Activated naive CD4-positive, alpha-beta T cell (primary cell): ENCODE results near the gene RAI14.

ENCODE experiments used
- DNase-seq, 4 experiments: peaks; one replicate each; lab custom pipeline; 2025; lab: John Stamatoyannopoulos, UW

The RAI14 gene

GRCh38 chr5:34656001-34656699 lies at the start of gene RAI14:
TSS of gene RAI14 (plus strand) at chr5:34656328. CDS start at chr5:34686920, 30,592 bp downstream.
- DNase-seq, result no peak

- DNase-seq, result no peak
Observed at GRCh38 chr5:34608368-34608767, 47.8 kb upstream of the RAI14 start.

- no peak for DNase-seq
Observed at GRCh38 chr5:34608859-34609648, 47.1 kb upstream of the RAI14 start.

- DNase-seq, result no peak
Observed at GRCh38 chr5:34609951-34610441, 46.1 kb upstream of the RAI14 start.

- DNase-seq, result no peak
Observed at GRCh38 chr5:34610546-34610945, 45.6 kb upstream of the RAI14 start.

GRCh38 chr5:34611464-34612415 lies 44.4 kb upstream of the RAI14 start:
- DNase-seq, result no peak

GRCh38 chr5:34616651-34617050 lies 39.5 kb upstream of the RAI14 start:
- no peak for DNase-seq

- no peak for DNase-seq
Observed at GRCh38 chr5:34618371-34619065, 37.6 kb upstream of the RAI14 start.

- no peak for DNase-seq
Observed at GRCh38 chr5:34620185-34620584, 35.9 kb upstream of the RAI14 start.

- no peak for DNase-seq
Observed at GRCh38 chr5:34621277-34622097, 34.6 kb upstream of the RAI14 start.

- no peak for DNase-seq
Observed at GRCh38 chr5:34622098-34622400, 34.1 kb upstream of the RAI14 start.

- DNase-seq, result no peak
Observed at GRCh38 chr5:34624691-34625090, 31.4 kb upstream of the RAI14 start.

GRCh38 chr5:34625246-34625645 lies 30.9 kb upstream of the RAI14 start:
- DNase-seq, result no peak

GRCh38 chr5:34626036-34626435 lies 30.1 kb upstream of the RAI14 start:
- no peak for DNase-seq

GRCh38 chr5:34626751-34627150 lies 29.4 kb upstream of the RAI14 start:
- DNase-seq, result no peak

GRCh38 chr5:34627794-34628193 lies 28.3 kb upstream of the RAI14 start:
- no peak for DNase-seq

- DNase-seq, result no peak
Observed at GRCh38 chr5:34628373-34628772, 27.8 kb upstream of the RAI14 start.

- DNase-seq, result no peak
Observed at GRCh38 chr5:34630596-34630995, 25.5 kb upstream of the RAI14 start.

GRCh38 chr5:34632807-34633422 lies 23.2 kb upstream of the RAI14 start:
- DNase-seq, result no peak

GRCh38 chr5:34639852-34640626 lies 16.1 kb upstream of the RAI14 start:
- no peak for DNase-seq
